ENCODE data around the gene B4GALT2. TPM values are rescaled to one million over a fixed set of nuclear protein-coding genes. Genes with fewer than 3 reads are reported as not detected.

Gene B4GALT2
- total and polyA plus RNA-seq, 2 of the 4 experiments (the other 2 are of a cell fraction): 52.3 to 60.8 TPM

GRCh38 chr1:43990271-43991199 lies 11.5 kb downstream of the B4GALT2 start (continued):
- TF ChIP-seq MAFK (IDR thresholded peaks at IDR 0.05; ENCODE audit: low read depth, low read length) (no peak), BHLHE40 (IDR thresholded peaks at IDR 0.05; ENCODE audit: low read depth, low read length) (no peak), MXI1 (IDR thresholded peaks at IDR 0.05; ENCODE audit: borderline replicate concordance, low read depth, low read length) (no peak)

GRCh38 chr1:43991200-43991475 lies 12.1 kb downstream of the B4GALT2 start:
- Histone ChIP-seq H3K4ac (ENCODE audit: low read depth, low read length) (peak overlapping the region; percentile 54), H3K36me3 (ENCODE audit: control insufficient read depth, insufficient read depth, low read length) (peaks cover 1% of the 10 kb centered on the region; the same call in 1 of the 2 replicates), H2BK20ac (ENCODE audit: low read depth, low read length) (no peak overlapping the region), H2AFZ (replicated peaks; ENCODE audit: low read length, poor library complexity) (peak overlapping the region; percentile 97), H3K79me1 (ENCODE audit: low read depth in 1 of 2, low read length in 2 of 2) (0 out of 4 replicates have a peak, but pooled peaks cover 1 to 4% of the 10 kb centered on the region in 2 experiments), H3K9me3 (ENCODE audit: control insufficient read depth, insufficient read depth, low read length) (no peaks in the 10 kb centered on the region), H3K9me1 (ENCODE audit: insufficient read depth, low read length) (peaks cover 10% of the 10 kb centered on the region), H3K9ac (ENCODE audit: low read depth, low read length) (peak overlapping the region; percentile 64), H4K91ac (ENCODE audit: insufficient read depth, low read depth, low read length) (peak overlapping the region; percentile 51; the same call in 1 of the 2 replicates), H3K18ac (ENCODE audit: low read depth, low read length) (no peak overlapping the region), H3K27ac (ENCODE audit: insufficient read depth, low read length) (peak overlapping the region; percentile 13; the same call in 1 of the 2 replicates), H2BK15ac (ENCODE audit: low read depth, low read length) (no peak overlapping the region), H3K23ac (ENCODE audit: low read depth, low read length) (no peak overlapping the region; the same call in 1 of the 2 replicates), H4K20me1 (ENCODE audit: insufficient read depth, low read length) (peaks cover 9% of the 10 kb centered on the region; the same call in 1 of the 2 replicates), H2AK9ac (replicated peaks; ENCODE audit: low read depth, low read length, poor library complexity) (peak overlapping the region; percentile 87), H3K27me3 (ENCODE audit: control insufficient read depth, insufficient read depth, low read length) (no peaks in the 10 kb centered on the region), H3K56ac (ENCODE audit: extremely low read depth, insufficient read depth, low read length) (no peak overlapping the region), H2AK5ac (ENCODE audit: low read depth, low read length) (peak overlapping the region; percentile 1; the same call in 1 of the 2 replicates), H3K4me1 (ENCODE audit: control insufficient read depth, insufficient read depth, low read length) (peaks cover 14% of the 10 kb centered on the region), H2BK5ac (ENCODE audit: low read depth, low read length, poor library complexity, severe bottlenecking) (no peak overlapping the region), H4K5ac (ENCODE audit: low read depth, low read length) (no peak overlapping the region), H4K8ac (ENCODE audit: low read depth in 2 of 2, low read length in 2 of 2) (peak overlapping the region; percentile 80 to 90; a peak in 3 of 4 replicates), H3K4me2 (ENCODE audit: low read depth, low read length) (peak overlapping the region; percentile 79), H3K4me3 (ENCODE audit: insufficient read depth, low read depth, low read length) (peak overlapping the region; percentile 75), H2BK120ac (ENCODE audit: low read depth, low read length) (no peak overlapping the region), H3K14ac (replicated peaks; ENCODE audit: low read depth, low read length) (peak overlapping the region; percentile 60; the same call in 1 of the 2 replicates)
- BruUV-seq (replicated peaks): no TSS peak
- TF ChIP-seq POLR2A (IDR thresholded peaks at IDR 0.05; ENCODE audit: low read depth, low read length) (no peak), CTCF (conservative IDR thresholded peaks at IDR 0.05; ENCODE audit: low read depth, low read length) (no peak), CEBPB (IDR thresholded peaks at IDR 0.05; ENCODE audit: low read depth, low read length) (no peak), CHD1 (IDR thresholded peaks at IDR 0.05; ENCODE audit: low read depth, low read length) (no peak), MXI1 (IDR thresholded peaks at IDR 0.05; ENCODE audit: borderline replicate concordance, low read depth, low read length) (no peak), ELK1 (IDR thresholded peaks at IDR 0.05; ENCODE audit: borderline replicate concordance, low read depth, low read length) (no peak), BHLHE40 (IDR thresholded peaks at IDR 0.05; ENCODE audit: low read depth, low read length) (no peak), NFE2L2 (IDR thresholded peaks at IDR 0.05; ENCODE audit: low read depth, low read length) (no peak)
- dilution Hi-C loops (cut with HindIII; ENCODE audit: low sequenced_read_pairs, unreplicated experiment) (no loop called here), in situ Hi-C loops (cut with MboI; ENCODE audit: low sequenced_read_pairs) (no loop called here), intact Hi-C loops (cut with micrococcal nuclease) (no loop called here)
- peak; percentile 37 for ATAC-seq (ENCODE audit: low read depth)
- CTCF ChIA-PET: no interaction called here
- POLR2A ChIA-PET (ENCODE audit: unreplicated experiment): no interaction called here
- WGBS, 2 experiments (ENCODE audit: extremely low coverage in 2 of 2, insufficient read length in 1 of 2): 4% methylated on average over 9 of the region's 10 CpGs; no CpG with 5 or more reads in 1 of the 2 experiments
- no peak for DNase-seq

All from IMR-90 (cell line).